GM10266 (cell line): ENCODE data around the gene AMPD3.

ENCODE experiments used
- DNase-seq: peaks from one replicate; pipeline ENCODE4 v3.0.0; 2012; ENCODE audit errors: extremely low spot score
- CTCF ChIP-seq: IDR thresholded peaks from 2 replicates; pipeline ENCODE4 v1.5.1; 2012; ENCODE audit warnings: mild to moderate bottlenecking, low read depth; ENCODE audit not compliant: control insufficient read depth, insufficient read depth; ENCODE audit errors: missing control alignments

The AMPD3 gene

GRCh38 chr11:10454878-10455631 is at the start of gene AMPD3:
Gene AMPD3, plus strand, starts transcription at chr11:10455264. Its CDS starts 6,256 bp downstream, at chr11:10461520.
- peak; percentile 59 for DNase-seq
- no peak for TF ChIP-seq CTCF

- DNase-seq, result peak; percentile 61
These were observed 49.0 kb upstream of the AMPD3 start for GRCh38 chr11:10405865-10406592.

GRCh38 chr11:10407055-10407454 is 48.0 kb upstream of the AMPD3 start:
- TF ChIP-seq CTCF, result no peak
- no peak for DNase-seq

More at GRCh38 chr11:10405865-10406592, 49.0 kb upstream of the AMPD3 start:
- TF ChIP-seq CTCF, result peak; percentile 60

GRCh38 chr11:10407749-10408685 is 47.0 kb upstream of the AMPD3 start:
- TF ChIP-seq CTCF, result no peak
- DNase-seq, result no peak

- TF ChIP-seq CTCF, result no peak
These were observed 45.8 kb upstream of the AMPD3 start for GRCh38 chr11:10409207-10409661.

GRCh38 chr11:10410106-10410843 is 44.8 kb upstream of the AMPD3 start:
- no peak for TF ChIP-seq CTCF
- DNase-seq, result no peak

More at GRCh38 chr11:10409207-10409661, 45.8 kb upstream of the AMPD3 start:
- no peak for DNase-seq
